HG02943 (cell line): ENCODE data around the gene PSAPL1.
"Not testable (repeated sequence)": the region's sequence is repeated elsewhere in the genome, so short reads cannot be mapped to it uniquely, and the experiment has no call there.

Source experiments
- ATAC-seq: cut with Tn5 transposase; IDR thresholded peaks from one replicate; pipeline ENCODE4 v1.9.1; 2021; ENCODE audit warnings: mild to moderate bottlenecking, low read depth, moderate library complexity; ENCODE audit not compliant: unreplicated experiment

PSAPL1 gene

DNA sequence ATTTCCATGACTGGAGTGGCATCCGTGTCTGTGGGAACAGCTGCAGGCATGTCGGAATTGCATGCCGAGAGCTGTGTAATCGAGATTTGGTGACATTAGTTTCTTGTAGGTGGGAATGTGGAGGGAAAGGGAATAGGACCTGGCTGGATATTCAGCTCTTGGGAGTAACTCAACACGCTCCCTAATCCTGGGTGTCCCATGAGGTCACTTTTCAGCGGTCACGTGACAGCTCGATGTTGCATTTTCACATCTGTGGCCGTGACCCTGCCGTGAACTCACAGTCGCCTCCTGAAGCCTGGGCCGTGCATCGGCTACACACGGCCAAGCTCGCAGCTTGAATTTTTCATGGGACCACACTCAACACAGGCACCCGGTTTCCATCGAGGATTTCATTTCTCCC is 25.8 kb upstream of the PSAPL1 start:
- ATAC-seq, result no peak

DNA sequence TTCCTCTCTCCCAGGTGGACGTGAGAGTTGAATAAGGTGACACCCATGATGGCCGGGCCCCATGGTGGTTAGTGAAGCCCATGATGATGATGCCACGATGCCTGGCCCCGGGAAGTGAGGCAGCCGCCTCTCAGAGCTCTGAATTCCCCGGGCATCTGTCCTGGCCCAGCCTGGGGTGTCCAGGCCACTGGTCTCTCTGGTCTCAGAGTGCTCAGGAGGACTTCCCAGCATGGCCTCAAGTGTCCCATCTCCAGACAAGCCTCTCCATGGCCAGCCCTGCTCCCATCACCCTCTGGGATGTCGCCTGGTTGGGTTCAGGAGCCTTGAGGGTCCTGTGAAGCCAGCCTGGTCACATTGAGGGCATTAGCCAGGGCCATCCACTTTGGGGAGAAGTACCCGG is 24.7 kb upstream of the PSAPL1 start:
- ATAC-seq, result no peak

DNA sequence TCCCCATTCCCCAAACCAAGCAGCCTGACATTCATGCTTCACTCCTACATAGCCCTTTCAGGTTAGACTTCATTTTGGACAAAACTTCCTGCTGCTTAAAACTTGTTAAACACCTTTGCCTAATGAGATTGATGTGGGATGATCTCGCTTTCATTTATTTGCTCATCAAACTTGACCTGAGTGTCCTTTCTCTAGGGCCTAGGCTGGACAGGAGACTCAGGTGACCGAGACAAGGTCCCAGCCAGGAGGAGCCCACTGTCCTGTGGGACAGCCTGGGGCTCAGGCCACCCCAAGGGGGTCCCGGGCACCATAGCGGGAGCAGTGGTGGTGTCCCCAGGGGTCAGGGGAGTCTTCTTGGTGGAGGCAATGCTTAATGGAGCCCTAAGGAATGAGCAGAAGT is 23.7 kb upstream of the PSAPL1 start:
- no peak for ATAC-seq

DNA sequence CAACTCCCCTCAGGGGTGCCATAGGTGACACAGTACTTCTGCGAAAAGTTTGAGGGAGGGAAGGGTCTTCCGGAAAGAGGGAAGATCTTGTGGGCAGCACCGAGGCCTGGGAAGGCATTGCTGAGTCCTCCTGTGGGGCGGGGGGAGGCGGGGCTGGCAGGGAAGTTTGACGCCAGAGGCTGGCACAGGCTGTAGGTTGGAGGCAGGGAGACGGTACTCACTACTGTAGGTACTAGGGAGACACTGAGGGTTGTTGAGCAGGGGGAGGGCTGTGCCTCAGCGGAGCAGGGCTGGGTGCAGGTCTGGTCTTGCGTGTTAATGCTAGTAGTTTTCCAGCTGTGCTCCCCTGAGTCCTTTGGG is 23.3 kb upstream of the PSAPL1 start:
- no peak for ATAC-seq

GRCh38 chr4:7457201-7458065 is 22.7 kb upstream of the PSAPL1 start:
- no peak for ATAC-seq

- not testable (repeated sequence) for ATAC-seq
Observed at GRCh38 chr4:7452802-7453201, 18.1 kb upstream of the PSAPL1 start.

DNA sequence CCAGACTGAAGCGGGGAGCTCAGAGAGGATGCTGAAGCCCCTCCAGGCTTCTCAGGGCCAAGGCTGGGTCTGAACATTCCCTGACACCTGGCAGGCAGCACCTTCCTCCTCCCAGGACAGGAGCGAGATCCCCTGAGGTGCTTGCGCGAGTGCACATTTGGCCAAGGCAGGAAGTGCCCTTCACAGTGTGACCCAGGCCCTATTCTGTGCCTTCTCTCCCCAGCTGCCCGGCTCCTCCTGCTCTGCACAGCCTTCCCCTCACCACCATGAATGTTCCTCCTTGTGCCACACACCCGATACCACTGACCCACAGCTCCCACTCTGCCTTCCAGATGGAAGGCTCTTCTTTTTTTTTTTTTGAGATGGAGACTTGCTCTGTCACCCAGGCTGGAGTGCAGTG is 17.1 kb upstream of the PSAPL1 start:
- no peak for ATAC-seq

DNA sequence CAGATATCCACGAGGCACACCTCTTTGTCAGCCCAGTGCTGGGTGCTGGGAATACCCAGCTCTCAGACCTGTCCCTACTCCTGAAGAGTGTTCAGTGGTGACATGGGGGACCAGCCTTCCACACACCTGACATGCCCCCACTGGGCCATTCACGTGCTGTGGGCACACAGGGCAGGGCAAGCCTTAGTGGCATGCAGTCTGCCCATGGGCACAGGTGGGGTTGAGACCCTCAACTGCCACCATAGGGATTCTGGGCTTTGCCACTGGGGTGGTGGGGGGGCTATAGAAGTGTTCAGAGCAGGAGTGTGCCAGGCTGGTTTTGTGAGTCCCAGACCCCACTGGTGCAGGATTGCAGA is 16.7 kb upstream of the PSAPL1 start:
- no peak for ATAC-seq

DNA sequence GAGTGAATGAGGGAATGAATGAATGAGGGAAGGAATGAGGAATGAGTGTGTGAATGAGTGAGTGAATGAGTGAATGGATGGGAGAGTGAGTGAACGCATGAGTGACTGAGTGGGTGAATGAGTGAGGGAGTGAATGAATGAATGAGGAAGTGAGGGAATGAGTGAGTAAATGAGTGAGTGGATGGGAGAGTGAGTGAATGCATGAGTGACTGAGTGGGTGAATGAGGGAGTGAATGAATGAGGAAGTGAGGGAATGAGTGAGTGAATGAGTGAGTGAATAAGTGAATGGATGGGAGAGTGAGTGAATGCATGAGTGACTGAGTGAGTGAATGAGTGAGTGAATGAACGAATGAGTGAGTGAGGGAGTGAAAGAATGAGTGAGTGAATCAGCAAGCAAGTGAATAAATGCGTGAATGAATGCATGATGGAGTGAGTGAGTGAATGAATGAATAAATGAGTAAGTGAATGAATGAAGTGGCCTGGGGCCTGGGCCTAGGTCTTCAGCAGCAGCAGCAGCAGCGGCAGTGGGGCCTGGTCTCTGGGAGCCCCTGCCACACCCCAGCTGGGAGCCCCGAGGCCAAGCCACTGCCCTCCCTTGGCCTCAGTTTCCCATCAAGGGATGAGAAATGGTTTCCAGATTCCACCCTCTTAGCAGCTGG is 16.2 kb upstream of the PSAPL1 start:
- no peak for ATAC-seq

DNA sequence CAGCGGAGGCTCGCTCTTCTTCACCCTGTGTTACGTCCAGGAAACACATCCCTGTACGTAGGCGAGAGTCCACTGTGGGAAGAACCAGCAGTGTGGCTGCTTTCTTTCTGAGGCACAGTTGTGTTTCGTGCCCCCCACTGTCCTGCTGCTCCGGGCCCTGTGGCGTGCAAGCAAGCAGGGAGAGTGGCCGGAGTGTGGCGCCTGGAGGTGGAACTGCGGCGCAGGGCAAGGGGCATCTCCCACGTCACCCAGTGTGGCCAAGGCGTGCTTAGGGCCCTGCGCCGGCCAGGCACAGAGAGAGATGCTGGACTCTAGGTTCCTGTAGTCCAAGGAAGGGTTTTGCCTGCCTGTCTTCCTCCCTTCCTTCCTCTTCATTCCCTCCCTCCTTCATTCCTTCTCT is 13.3 kb upstream of the PSAPL1 start:
- no peak for ATAC-seq

DNA sequence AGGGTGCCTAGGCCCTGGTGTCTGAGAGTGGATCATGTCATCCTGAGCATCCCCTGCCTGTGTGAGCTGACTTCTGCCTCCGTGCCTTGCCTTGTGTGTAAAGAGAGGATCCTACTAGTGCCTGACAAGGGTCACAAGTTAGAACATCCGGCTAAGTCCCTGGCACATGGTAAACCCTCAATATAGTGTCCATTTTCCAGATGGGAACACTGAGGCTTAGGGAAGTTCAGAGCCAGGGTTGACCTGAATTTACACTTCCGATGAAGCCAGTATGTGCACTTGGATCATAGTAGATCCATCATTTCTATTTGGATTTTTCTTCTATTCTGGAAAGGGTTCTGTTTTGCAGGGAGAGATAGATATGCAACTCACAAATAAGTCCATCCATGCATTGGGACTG is 12.5 kb upstream of the PSAPL1 start:
- ATAC-seq, result no peak

DNA sequence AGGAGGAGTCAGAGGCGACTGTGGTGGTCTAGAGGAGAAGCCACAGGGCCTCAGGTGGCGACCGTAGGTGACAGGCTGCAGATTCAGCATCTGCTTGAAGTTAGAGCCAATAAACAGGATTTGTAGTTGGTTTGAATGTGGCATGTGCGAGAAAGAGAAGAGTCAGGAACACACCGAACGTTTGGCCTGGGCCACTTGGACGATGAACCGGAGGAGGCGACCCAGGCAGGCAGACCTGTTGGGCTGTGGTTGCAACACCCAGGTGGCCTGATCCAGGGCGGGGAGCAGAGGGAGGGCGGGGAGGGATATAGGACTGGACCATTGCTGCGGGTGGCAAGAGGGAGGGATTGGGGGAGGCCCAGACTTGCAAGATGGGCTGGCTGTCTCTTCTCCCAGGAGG is 10.0 kb upstream of the PSAPL1 start:
- ATAC-seq, result no peak

DNA sequence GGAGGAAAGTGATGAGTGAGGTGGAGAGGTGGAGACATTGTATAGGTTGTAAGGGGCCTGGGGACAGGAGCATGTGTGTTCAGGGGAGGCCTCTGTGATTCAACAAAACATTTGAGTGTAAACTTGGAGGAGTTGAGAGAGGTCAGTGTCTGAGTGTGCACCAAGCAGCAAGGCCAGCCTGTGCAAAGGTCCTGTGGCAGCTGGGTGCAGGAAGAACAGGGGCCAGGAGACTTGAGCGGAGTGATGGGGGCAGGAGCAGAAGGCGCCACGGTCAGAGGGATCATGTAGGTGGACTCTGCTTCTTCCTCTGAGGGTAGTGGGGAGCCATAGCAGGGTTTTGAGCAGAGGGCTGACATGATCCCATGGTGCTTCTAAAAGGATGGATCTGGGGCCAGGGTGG is 9.6 kb upstream of the PSAPL1 start:
- ATAC-seq, result no peak

- ATAC-seq, result no peak
Observed at GRCh38 chr4:7442574-7443162, 7.9 kb upstream of the PSAPL1 start.

GRCh38 chr4:7441201-7441600 is 6.5 kb upstream of the PSAPL1 start:
- ATAC-seq, result no peak

DNA sequence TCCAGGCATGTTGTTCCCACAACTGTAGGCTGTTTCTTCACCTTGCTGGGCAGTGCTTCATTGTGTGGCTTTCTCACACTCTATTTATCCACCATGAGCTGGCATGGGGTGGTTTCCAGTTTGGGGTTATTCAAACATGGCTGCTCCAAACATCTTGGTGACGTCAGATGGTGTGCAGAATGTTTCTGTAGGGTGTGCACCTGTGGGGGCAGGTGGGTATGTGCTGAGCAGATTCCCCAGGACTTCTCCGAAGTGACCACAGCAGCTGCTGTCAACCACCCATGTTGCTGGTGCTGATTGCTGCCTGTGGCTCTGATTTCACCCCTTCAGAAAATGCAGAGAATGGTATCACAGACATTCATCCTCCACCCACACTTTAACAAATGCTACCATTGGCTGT is 5.0 kb upstream of the PSAPL1 start:
- no peak for ATAC-seq

- no peak for ATAC-seq
Observed at GRCh38 chr4:7436256-7436655, 1.5 kb upstream of the PSAPL1 start.

DNA sequence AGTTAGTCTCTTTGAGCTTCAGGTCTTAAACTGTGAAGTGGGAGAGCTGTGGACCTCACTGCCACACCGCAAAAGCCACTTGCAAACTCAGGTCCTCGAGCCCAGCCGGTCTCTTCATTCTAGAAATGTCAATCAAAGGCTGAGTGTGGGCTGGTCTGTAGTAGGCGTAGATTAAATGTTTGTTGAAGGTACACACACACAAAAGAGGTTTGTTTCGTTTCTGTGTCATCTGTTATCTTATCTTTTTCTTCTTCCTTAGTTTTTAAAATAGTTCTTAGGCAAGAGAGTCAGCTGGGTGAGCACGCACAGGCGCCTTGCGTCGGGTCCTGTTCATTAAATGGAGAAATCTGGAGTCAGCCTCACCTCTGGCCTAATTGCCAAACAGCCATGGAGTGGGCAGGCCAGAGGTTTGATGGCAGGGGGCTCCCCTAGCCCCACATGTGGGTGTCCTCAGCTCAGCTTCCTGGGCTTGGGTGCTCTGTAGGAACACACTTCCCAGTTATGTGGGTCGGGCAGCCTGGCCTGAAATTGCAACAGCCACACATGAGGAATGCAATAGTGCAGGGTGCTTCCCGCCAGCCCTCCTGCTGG is 836 bp upstream of the PSAPL1 start:
- ATAC-seq, result no peak

DNA sequence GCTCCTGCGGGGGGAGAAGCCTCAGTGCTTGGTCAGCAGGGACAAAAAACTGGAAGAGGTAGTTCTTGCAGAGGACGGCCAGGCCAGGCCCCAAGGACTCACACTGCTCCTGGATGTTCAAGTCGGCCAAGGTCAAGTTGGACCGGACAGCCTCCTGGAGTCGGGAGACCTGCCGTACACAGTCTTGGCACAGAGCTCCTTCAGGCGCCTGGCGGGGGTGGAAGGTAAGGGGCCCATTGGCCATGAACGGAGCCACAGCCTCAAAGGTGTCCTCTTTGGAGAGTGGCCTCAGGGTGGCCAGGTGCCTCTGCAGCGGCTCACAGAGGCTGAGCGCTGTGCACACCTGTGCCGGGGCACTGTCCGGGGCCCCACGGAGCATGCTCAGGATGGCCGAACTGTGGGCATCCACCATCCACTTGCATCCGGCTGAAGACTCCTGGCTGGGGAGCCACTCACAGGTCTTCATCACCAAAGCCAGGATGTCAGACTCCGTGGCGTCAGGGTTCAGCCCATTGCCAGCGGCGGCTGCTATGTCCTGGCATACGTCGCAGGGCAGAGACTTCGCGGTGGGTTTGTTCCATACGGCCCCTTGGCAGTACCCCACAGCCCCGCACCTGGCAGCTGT is 477 bp downstream of the PSAPL1 start:
- ATAC-seq, result no peak

DNA sequence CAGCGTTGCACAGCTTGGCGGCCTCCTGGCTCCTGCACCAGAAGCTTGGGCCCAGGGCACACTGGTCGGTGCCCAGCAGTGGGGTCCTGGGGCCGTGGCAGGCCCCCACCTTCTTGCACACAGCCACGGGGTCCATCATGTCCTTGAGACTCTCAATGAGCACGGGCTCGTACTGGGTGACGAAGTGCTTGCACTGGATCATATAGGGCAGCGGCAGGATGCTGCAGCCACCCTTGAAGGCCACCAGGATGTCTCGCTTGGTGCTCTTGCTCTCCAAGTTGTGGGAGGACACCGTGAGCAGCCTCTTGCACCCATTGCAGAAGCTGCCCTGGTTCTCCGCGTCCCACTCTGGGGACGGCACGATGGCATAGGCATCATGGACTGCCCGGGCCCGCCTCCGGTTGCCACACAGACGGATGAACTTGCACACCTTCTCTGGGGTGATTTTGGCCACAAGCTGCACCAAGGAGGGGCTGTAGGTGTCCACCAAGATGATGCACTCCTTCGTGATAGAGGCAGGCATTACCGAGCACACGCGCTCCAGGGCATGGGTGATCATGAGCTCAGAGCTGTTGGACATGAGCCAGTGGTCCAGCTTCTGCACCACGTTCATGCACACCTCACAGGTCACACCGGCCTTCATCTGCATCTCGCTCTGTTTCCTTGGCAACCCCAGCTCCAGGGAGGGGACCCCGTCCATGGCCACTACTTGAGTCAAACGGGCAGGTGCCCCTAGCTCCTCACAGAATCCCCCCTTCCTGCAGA is 1.2 kb downstream of the PSAPL1 start:
- no peak for ATAC-seq
